CD14-positive monocyte (primary cell): ENCODE measurements around the gene NXNL1. TPM values are rescaled to one million over a fixed set of nuclear protein-coding genes. Genes with fewer than 3 reads are reported as not detected.

Experiments used
- DNase-seq, 3 donors: peaks; one replicate each; pipeline ENCODE4 v3.0.0-alpha.2; 2011 to 2022
- H2AFZ ChIP-seq: 2 replicates; pipeline ENCODE4 v1.6.0; 2012; ENCODE audit warnings: mild to moderate bottlenecking, low read depth, low read length, inconsistent platforms; ENCODE audit not compliant: insufficient read depth, poor library complexity, severe bottlenecking
- H3K27ac ChIP-seq, 2 donors: 1 replicate in 1 of 2; 2 replicates in 1 of 2; pipeline ENCODE4 v1.5.1; 2012 to 2013; ENCODE audit warnings: low read length in 2 of 2, control low read depth in 1 of 2, inconsistent platforms in 1 of 2, low read depth in 1 of 2, mild to moderate bottlenecking in 1 of 2
- H3K27me3 ChIP-seq, 2 donors: one replicate each; pipeline versions ENCODE4 v1.6.0 to v1.6.1; 2011 to 2013; ENCODE audit warnings: low read length in 2 of 2; ENCODE audit not compliant: control insufficient read depth in 2 of 2, insufficient read depth in 2 of 2
- H3K36me3 ChIP-seq, 2 donors: replicated peaks in 1 of 2; 1 replicate in 1 of 2; 2 replicates in 1 of 2; pipeline versions ENCODE4 v1.5.1 to v1.6.1; 2012 to 2013; ENCODE audit warnings: low read length in 2 of 2, control low read depth in 1 of 2, inconsistent platforms in 1 of 2, mild to moderate bottlenecking in 1 of 2; ENCODE audit not compliant: insufficient read depth in 2 of 2, control insufficient read depth in 1 of 2
- H3K4me1 ChIP-seq, 2 donors: 1 replicate in 1 of 2; 2 replicates in 1 of 2; pipeline versions ENCODE4 v1.5.1 to v1.6.1; 2012 to 2013; ENCODE audit warnings: low read length in 2 of 2, control low read depth in 1 of 2, inconsistent platforms in 1 of 2, mild to moderate bottlenecking in 1 of 2, moderate library complexity in 1 of 2; ENCODE audit not compliant: insufficient read depth in 2 of 2, control insufficient read depth in 1 of 2
- H3K4me2 ChIP-seq: replicated peaks from 2 replicates; pipeline ENCODE3; 2012; ENCODE audit warnings: low read length, moderate library complexity, mild to moderate bottlenecking; ENCODE audit not compliant: poor library complexity, severe bottlenecking; ENCODE audit errors: extremely low read depth
- H3K4me3 ChIP-seq, 3 experiments: fragments of 200-600 bp in 1 of 3; sonication (generic) in 1 of 3; replicated peaks in 1 of 3; 1 replicate in 2 of 3; 2 replicates in 1 of 3; pipeline ENCODE4 v1.5.1; 2011 to 2013; ENCODE audit warnings: low read length in 3 of 3, mild to moderate bottlenecking in 3 of 3, control low read depth in 2 of 3, low read depth in 2 of 3, inconsistent platforms in 1 of 3, moderate library complexity in 1 of 3
- H3K79me2 ChIP-seq: 2 replicates; pipeline ENCODE4 v1.6.0; 2012; ENCODE audit warnings: mild to moderate bottlenecking, control low read depth, inconsistent platforms, low read length, moderate library complexity; ENCODE audit not compliant: insufficient read depth
- H3K9ac ChIP-seq: 2 replicates; pipeline ENCODE4 v1.6.0; 2017; ENCODE audit warnings: low read length, mild to moderate bottlenecking; ENCODE audit not compliant: insufficient read depth, poor library complexity, severe bottlenecking
- H3K9me3 ChIP-seq, 2 donors: replicated peaks in 1 of 2; 1 replicate in 1 of 2; 2 replicates in 1 of 2; pipeline versions ENCODE4 v1.5.1 to v1.6.1; 2012 to 2013; ENCODE audit warnings: low read length in 2 of 2, control low read depth in 1 of 2; ENCODE audit not compliant: control insufficient read depth in 1 of 2, insufficient read depth in 1 of 2
- H4K20me1 ChIP-seq: 2 replicates; pipeline ENCODE4 v1.6.0; 2012; ENCODE audit warnings: mild to moderate bottlenecking, low read length, control low read depth, moderate library complexity; ENCODE audit not compliant: insufficient read depth
- H3K27ac Mint-ChIP-seq, 7 donors: one replicate each; pipeline ENCODE4 v1.8.0; 2020; ENCODE audit warnings: mild to moderate bottlenecking in 7 of 7, mixed read lengths in 7 of 7, moderate library complexity in 6 of 7, inconsistent platforms in 2 of 7
- H3K27me3 Mint-ChIP-seq, 3 donors: one replicate each; pipeline ENCODE4 v1.8.0; 2021 to 2022; ENCODE audit warnings: low read depth in 3 of 3, mild to moderate bottlenecking in 3 of 3, mixed read lengths in 3 of 3, moderate library complexity in 3 of 3, inconsistent platforms in 1 of 3
- H3K36me3 Mint-ChIP-seq, 2 donors: one replicate each; pipeline ENCODE4 v1.8.0; 2020; ENCODE audit warnings: mixed read lengths in 2 of 2, inconsistent platforms in 1 of 2, mild to moderate bottlenecking in 1 of 2
- H3K4me1 Mint-ChIP-seq: one replicate; pipeline ENCODE4 v1.8.0; 2020; ENCODE audit warnings: mild to moderate bottlenecking, mixed read lengths
- H3K4me3 Mint-ChIP-seq, 2 donors: one replicate each; pipeline ENCODE4 v1.8.0; 2020; ENCODE audit warnings: mild to moderate bottlenecking in 2 of 2, mixed read lengths in 2 of 2, moderate library complexity in 1 of 2
- H3K9me3 Mint-ChIP-seq, 7 donors: one replicate each; pipeline ENCODE4 v1.8.0; 2020 to 2022; ENCODE audit warnings: mixed read lengths in 7 of 7, mild to moderate bottlenecking in 6 of 7, moderate library complexity in 6 of 7, inconsistent platforms in 2 of 7
- WGBS: methylation state at CpG from one replicate; pipeline ENCODE4 v1.1.5; 2013; ENCODE audit warnings: missing lambda C conversion rate; ENCODE audit not compliant: insufficient coverage; 5-methylcytosine and 5-hydroxymethylcytosine counted together
- intact Hi-C, 2 donors: fragments of 100-400 bp; cut with micrococcal nuclease; formaldehyde crosslinking; loops; one replicate each; pipeline versions ENCODE4 v1.15.0 to v1.15.1; 2023
- polyA plus RNA-seq, 3 donors: library from polyadenylated mRNA; depleted of rRNA in 1 of 3; unstranded in 2 of 3; stranded (reverse) in 1 of 3; fragments of 300-500 nt in 2 of 3; fragments of >200 nt in 1 of 3; fragmentation: Illumina TruSeq in 2 of 3; gene quantifications; 1 replicate in 2 of 3; 2 replicates in 1 of 3; pipeline ENCODE4 v1.2.3, GENCODE V29; 2012 to 2021
- TF ChIP-seq, protein P1 (sequence below): fragments of 200-600 bp; IDR thresholded peaks from one replicate; pipeline ENCODE4 v1.8.0; 2022; ENCODE audit warnings: antibody characterized with exemption, mild to moderate bottlenecking

Gene NXNL1
- polyA plus RNA-seq, 3 donors = not detected

- Mint-ChIP-seq H3K4me3 (peak within 1 kb of the TSS; percentile 52 to 76), H3K27ac (peak within 1 kb of the TSS in 1 of 7 donors; percentile 16), H3K9me3 (peaks cover 1 to 9% (median 4%) of the 10 kb centered on the region in 7 donors), H3K27me3 (peaks cover 20 to 33% (median 30%) of the 10 kb centered on the region in 3 donors), H3K4me1 (peaks cover 22% of the 10 kb centered on the region), H3K36me3 (peaks cover 0 to 6% of the 10 kb centered on the region in 2 donors)
- Histone ChIP-seq H3K4me2 (peak within 1 kb of the TSS; percentile 65), H3K79me2 (no peaks in the 10 kb centered on the region), H3K9me3 (peaks cover 3 to 5% of the 10 kb centered on the region in 2 donors), H2AFZ (no peak within 1 kb of the TSS), H3K36me3 (no peaks in the 10 kb centered on the region), H4K20me1 (no peaks in the 10 kb centered on the region), H3K27me3 (peaks cover 7 to 30% of the 10 kb centered on the region in 2 donors), H3K4me3 (peak within 1 kb of the TSS in 1 of 3 experiments; percentile 60), H3K4me1 (peaks cover 20 to 25% of the 10 kb centered on the region in 2 donors), H3K27ac (no peak within 1 kb of the TSS), H3K9ac (no peak within 1 kb of the TSS)
- WGBS = under 1% methylated on average over 69 of the region's 81 CpGs
- intact Hi-C loops = no loop called here
- TF ChIP-seq, protein P1, sequence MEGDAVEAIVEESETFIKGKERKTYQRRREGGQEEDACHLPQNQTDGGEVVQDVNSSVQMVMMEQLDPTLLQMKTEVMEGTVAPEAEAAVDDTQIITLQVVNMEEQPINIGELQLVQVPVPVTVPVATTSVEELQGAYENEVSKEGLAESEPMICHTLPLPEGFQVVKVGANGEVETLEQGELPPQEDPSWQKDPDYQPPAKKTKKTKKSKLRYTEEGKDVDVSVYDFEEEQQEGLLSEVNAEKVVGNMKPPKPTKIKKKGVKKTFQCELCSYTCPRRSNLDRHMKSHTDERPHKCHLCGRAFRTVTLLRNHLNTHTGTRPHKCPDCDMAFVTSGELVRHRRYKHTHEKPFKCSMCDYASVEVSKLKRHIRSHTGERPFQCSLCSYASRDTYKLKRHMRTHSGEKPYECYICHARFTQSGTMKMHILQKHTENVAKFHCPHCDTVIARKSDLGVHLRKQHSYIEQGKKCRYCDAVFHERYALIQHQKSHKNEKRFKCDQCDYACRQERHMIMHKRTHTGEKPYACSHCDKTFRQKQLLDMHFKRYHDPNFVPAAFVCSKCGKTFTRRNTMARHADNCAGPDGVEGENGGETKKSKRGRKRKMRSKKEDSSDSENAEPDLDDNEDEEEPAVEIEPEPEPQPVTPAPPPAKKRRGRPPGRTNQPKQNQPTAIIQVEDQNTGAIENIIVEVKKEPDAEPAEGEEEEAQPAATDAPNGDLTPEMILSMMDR = peak; percentile 64
- DNase-seq = peak in 2 of 3 donors; percentile 14 to 49
Measured at GRCh38 chr19:17448131-17448967, 12.4 kb downstream of the NXNL1 start, which contains the start of gene TMEM221. TMEM221 (minus strand) TSS chr19:17448668; CDS start chr19:17448462, 206 bp downstream.

GRCh38 chr19:17447704-17448130 lies 13.0 kb downstream of the NXNL1 start:
- Mint-ChIP-seq H3K36me3 (peaks cover 0 to 6% of the 10 kb centered on the region in 2 donors), H3K4me3 (peak overlapping the region in 1 of 2 donors; percentile 76), H3K4me1 (peaks cover 21% of the 10 kb centered on the region), H3K27ac (no peak overlapping the region), H3K9me3 (peaks cover 0 to 8% (median 0%) of the 10 kb centered on the region in 7 donors), H3K27me3 (peaks cover 20 to 30% (median 28%) of the 10 kb centered on the region in 3 donors)
- WGBS = 24% methylated on average over 4 of the region's 5 CpGs
- H4K20me1 ChIP-seq = no peaks in the 10 kb centered on the region
- H2AFZ ChIP-seq = no peak overlapping the region
- intact Hi-C loops = no loop called here
- H3K4me2 ChIP-seq = peak overlapping the region; percentile 65
- TF ChIP-seq, protein P1 = no peak
- no peaks in the 10 kb centered on the region for H3K36me3 ChIP-seq
- no peak overlapping the region for H3K27ac ChIP-seq
- DNase-seq = no peak
- no peak overlapping the region for H3K9ac ChIP-seq
- peaks cover 0 to 5% of the 10 kb centered on the region in 2 donors for H3K9me3 ChIP-seq
- H3K27me3 ChIP-seq = peaks cover 7 to 29% of the 10 kb centered on the region in 2 donors
- no peak overlapping the region for H3K4me3 ChIP-seq
- peaks cover 18 to 25% of the 10 kb centered on the region in 2 donors for H3K4me1 ChIP-seq
- no peaks in the 10 kb centered on the region for H3K79me2 ChIP-seq
